ENCODE measurements around the gene CBLIF.

CBLIF gene

DNA sequence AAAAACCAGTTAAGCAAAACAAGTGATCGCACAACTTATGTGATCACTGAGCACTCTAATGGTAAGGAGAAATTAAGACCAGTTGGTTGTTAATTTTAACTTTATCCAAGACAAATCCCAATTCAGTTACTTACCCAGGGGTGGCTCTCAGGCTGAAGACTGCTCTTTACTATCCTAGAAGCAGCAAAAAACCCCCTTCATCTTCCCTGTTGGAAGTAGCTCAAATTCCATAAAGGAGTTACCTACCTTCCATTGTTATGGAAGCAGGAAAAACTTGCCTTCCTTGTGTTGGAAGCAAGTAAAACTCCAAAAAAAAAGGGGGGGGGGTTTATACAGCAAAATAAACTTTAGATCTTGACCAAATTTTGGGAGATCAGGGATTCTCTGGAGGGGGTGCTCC, 29.5 kb downstream of the CBLIF start:
- no peak overlapping the region for H3K9ac ChIP-seq (ENCODE audit: low read length in 2 of 2)
- H3K27ac ChIP-seq (ENCODE audit: low read length), result no peak overlapping the region
- H3K4me1 ChIP-seq (ENCODE audit: control insufficient read depth, insufficient read depth, low read length), result no peaks in the 10 kb centered on the region
- H3K36me3 ChIP-seq (ENCODE audit: control insufficient read depth in 2 of 2, insufficient read depth in 2 of 2, low read length in 2 of 2), result no peaks in the 10 kb centered on the region
- H3K27me3 ChIP-seq (ENCODE audit: control insufficient read depth in 1 of 2, insufficient read depth in 2 of 2, low read length in 2 of 2), result no peaks in the 10 kb centered on the region
- H3K4me3 ChIP-seq (ENCODE audit: low read length in 2 of 2), result no peak overlapping the region
- H3K9me3 ChIP-seq (ENCODE audit: control insufficient read depth in 2 of 2, low read length in 2 of 2), result no peaks in the 10 kb centered on the region

DNA sequence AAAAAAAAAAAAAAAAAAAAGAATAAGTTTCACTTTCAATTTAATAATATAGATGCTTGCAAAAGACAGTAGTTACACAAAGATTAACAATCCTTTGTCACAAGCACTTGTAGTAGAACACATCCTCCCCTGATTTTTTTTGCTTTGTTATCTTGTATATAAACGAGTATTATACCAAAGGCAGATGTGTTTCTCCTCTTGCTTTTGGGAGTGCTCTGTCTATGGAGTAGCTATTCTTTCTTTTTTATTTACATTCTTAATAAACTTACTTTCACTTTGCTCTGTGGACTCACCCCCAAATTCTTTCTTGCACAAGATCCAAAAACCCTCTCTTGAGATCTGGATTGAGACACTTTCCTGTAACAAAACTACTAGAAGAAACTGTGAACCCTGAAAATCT, 31.3 kb downstream of the CBLIF start:
- H3K4me3 ChIP-seq (ENCODE audit: low read length in 2 of 2), result no peak overlapping the region
- H3K36me3 ChIP-seq (ENCODE audit: control insufficient read depth in 2 of 2, insufficient read depth in 2 of 2, low read length in 2 of 2), result no peaks in the 10 kb centered on the region
- H3K4me1 ChIP-seq (ENCODE audit: control insufficient read depth, insufficient read depth, low read length), result peaks cover 4% of the 10 kb centered on the region
- no peaks in the 10 kb centered on the region for H3K9me3 ChIP-seq (ENCODE audit: control insufficient read depth in 2 of 2, low read length in 2 of 2)
- no peaks in the 10 kb centered on the region for H3K27me3 ChIP-seq (ENCODE audit: control insufficient read depth in 1 of 2, insufficient read depth in 2 of 2, low read length in 2 of 2)
- H3K9ac ChIP-seq (ENCODE audit: low read length in 2 of 2), result no peak overlapping the region
- H3K27ac ChIP-seq (ENCODE audit: low read length), result no peak overlapping the region

DNA sequence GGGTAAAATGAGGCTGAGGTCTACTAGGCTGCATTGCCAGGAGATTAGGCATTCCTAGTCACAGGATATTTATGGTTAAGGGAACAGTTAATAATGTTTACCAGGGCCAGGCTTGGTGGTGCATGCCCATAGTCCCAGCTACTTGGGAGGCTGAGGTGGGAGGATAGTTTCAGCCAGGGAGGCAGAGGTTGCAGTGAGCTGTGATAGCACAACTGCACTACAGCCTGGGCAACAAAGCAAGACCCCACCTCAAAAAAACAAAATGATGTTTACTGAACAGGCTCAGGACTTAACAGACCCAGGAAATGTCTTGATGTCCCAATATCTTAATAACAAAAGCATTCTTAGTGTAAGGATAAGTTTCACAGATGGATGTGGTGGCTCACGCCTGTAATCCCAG, 31.9 kb downstream of the CBLIF start:
- Histone ChIP-seq H3K4me1 (ENCODE audit: control insufficient read depth, insufficient read depth, low read length) (peaks cover 4% of the 10 kb centered on the region), H3K27me3 (ENCODE audit: control insufficient read depth in 1 of 2, insufficient read depth in 2 of 2, low read length in 2 of 2) (no peaks in the 10 kb centered on the region), H3K36me3 (ENCODE audit: control insufficient read depth in 2 of 2, insufficient read depth in 2 of 2, low read length in 2 of 2) (no peaks in the 10 kb centered on the region), H3K9ac (ENCODE audit: low read length in 2 of 2) (no peak overlapping the region), H3K9me3 (ENCODE audit: control insufficient read depth in 2 of 2, low read length in 2 of 2) (no peaks in the 10 kb centered on the region), H3K27ac (ENCODE audit: low read length) (no peak overlapping the region), H3K4me3 (ENCODE audit: low read length in 2 of 2) (no peak overlapping the region)

DNA sequence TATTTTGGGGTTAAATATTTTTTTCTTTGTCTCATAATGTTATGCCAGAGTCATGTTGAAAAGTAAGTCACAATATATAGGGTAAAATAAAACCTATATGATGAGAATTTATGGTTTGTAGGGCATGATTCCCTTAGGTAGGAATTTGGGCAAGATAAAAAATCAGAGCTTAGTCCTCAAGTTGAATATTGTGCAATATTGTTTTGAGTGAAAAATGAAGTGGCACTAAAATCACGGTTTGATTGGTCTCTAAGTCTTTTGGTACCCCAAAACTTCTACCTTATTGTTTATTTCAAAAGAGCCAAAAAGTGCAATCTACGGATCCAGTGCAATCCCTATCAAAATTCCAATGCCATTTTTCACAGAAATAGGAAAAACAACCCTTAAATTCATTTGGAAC, 33.1 kb downstream of the CBLIF start:
- H3K27ac ChIP-seq (ENCODE audit: low read length), result no peak overlapping the region
- no peak overlapping the region for H3K4me3 ChIP-seq (ENCODE audit: low read length in 2 of 2)

DNA sequence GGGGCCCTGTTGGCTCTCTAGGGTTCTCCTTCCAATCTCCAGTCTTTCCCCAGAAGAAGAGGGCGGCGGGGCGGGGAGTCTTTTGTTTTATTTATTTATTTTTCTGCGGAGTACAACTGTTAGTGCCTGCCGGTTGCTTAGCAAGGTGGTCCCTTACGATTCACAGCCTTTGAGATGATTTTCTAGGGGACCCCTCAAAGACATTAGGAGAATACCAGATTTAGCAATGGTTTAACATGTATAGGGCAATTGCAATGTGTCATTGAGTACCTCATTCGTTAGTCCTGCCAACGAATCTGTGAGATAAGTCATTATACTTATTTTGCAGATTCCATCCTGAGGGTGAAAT, 34.4 kb downstream of the CBLIF start:
- Histone ChIP-seq H3K36me3 (ENCODE audit: control insufficient read depth in 2 of 2, insufficient read depth in 2 of 2, low read length in 2 of 2) (peaks cover 12 to 14% of the 10 kb centered on the region in 2 donors), H3K9ac (ENCODE audit: low read length in 2 of 2) (peak overlapping the region; percentile 19 to 94), H3K9me3 (ENCODE audit: control insufficient read depth in 2 of 2, low read length in 2 of 2) (no peaks in the 10 kb centered on the region), H3K4me3 (ENCODE audit: low read length in 2 of 2) (peak overlapping the region; percentile 98 to 99), H3K27me3 (ENCODE audit: control insufficient read depth in 1 of 2, insufficient read depth in 2 of 2, low read length in 2 of 2) (no peaks in the 10 kb centered on the region), H3K4me1 (ENCODE audit: control insufficient read depth, insufficient read depth, low read length) (peaks cover 4% of the 10 kb centered on the region), H3K27ac (ENCODE audit: low read length) (peak overlapping the region; percentile 67)

More for the DNA sequence above, 33.1 kb downstream of the CBLIF start:
- H3K9me3 ChIP-seq (ENCODE audit: control insufficient read depth in 2 of 2, low read length in 2 of 2), result no peaks in the 10 kb centered on the region
- H3K9ac ChIP-seq (ENCODE audit: low read length in 2 of 2), result no peak overlapping the region
- no peaks in the 10 kb centered on the region for H3K27me3 ChIP-seq (ENCODE audit: control insufficient read depth in 1 of 2, insufficient read depth in 2 of 2, low read length in 2 of 2)
- peaks cover 4% of the 10 kb centered on the region for H3K4me1 ChIP-seq (ENCODE audit: control insufficient read depth, insufficient read depth, low read length)
- peaks cover under 1 to 4% of the 10 kb centered on the region in 2 donors for H3K36me3 ChIP-seq (ENCODE audit: control insufficient read depth in 2 of 2, insufficient read depth in 2 of 2, low read length in 2 of 2)

DNA sequence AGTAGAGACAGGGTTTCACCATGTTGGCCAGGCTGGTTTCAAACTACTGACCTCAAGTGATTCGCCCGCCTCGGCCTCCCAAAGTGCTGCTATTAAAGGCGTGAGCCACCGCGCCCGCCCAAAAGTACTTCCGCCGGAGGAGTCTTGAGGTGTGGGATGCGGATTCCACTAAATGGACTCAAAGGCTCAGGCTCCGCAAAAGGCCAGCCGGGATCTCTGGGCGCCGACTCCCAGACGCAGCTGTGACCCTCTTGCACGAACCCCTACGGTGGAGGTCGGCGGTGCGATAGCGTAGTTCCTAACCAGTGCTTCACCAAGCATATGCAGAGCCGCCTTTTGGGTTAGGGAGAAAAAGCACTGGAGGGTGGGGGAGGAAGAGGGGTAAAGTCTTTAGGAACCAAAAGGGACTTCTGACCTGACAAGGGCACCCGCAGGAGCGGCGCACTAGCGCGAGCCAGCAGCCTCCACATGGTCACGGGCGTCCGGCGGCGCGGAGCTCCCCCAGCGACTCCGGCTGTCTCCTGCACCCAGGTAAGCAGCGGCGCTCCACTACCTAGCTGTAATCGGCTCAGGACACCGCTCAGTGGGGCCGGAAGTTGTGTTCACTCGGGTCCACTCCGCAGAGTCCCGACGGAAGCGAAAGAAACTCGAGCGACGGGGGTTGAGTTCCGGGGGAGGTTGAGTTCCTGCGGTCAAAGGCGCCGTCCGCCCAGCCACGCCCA, 34.9 kb downstream of the CBLIF start, which contains the start of gene MRPL16:
Gene MRPL16, minus strand, starts transcription at position 590 of the 722 bp plus-strand sequence. Its CDS starts 120 bp downstream, at position 470.
- no peaks in the 10 kb centered on the region for H3K9me3 ChIP-seq (ENCODE audit: control insufficient read depth in 2 of 2, low read length in 2 of 2)

DNA sequence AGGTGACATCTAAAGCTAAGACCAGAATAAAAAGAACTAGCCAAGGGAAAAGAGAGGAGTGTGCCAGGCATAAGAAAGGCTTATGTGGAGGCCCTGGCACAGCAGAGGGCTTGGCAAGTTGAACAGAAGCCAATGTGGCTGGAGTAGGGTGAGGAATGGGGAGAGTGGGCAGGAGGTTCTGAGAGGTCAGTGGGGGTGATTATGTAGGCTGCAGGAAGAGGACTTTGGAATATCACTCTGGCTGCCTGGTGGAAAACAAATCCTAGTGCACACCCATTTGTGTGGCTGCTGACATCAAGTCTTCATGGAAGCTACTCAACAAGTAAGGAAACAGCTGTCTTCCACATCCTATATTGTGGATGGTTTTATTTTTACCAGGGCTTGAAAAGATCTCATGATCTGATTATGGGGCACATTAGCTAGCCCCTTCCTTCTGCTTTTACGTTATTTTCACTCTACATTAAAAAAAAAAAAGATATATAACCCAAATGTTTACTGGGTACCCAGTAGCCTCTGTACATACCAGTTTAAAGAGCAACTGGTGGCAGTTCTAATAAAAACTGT, 38.2 kb downstream of the CBLIF start:
- Histone ChIP-seq H3K4me1 (ENCODE audit: control insufficient read depth, insufficient read depth, low read length) (peaks cover 4% of the 10 kb centered on the region), H3K27me3 (ENCODE audit: control insufficient read depth in 1 of 2, insufficient read depth in 2 of 2, low read length in 2 of 2) (no peaks in the 10 kb centered on the region), H3K27ac (ENCODE audit: low read length) (no peak overlapping the region), H3K4me3 (ENCODE audit: low read length in 2 of 2) (no peak overlapping the region), H3K9me3 (ENCODE audit: control insufficient read depth in 2 of 2, low read length in 2 of 2) (no peaks in the 10 kb centered on the region), H3K36me3 (ENCODE audit: control insufficient read depth in 2 of 2, insufficient read depth in 2 of 2, low read length in 2 of 2) (peaks cover 12 to 14% of the 10 kb centered on the region in 2 donors), H3K9ac (ENCODE audit: low read length in 2 of 2) (no peak overlapping the region)

More for the DNA sequence above, 34.9 kb downstream of the CBLIF start, which contains the start of gene MRPL16:
- H3K4me1 ChIP-seq (ENCODE audit: control insufficient read depth, insufficient read depth, low read length), result peaks cover 4% of the 10 kb centered on the region
- peaks cover 12 to 14% of the 10 kb centered on the region in 2 donors for H3K36me3 ChIP-seq (ENCODE audit: control insufficient read depth in 2 of 2, insufficient read depth in 2 of 2, low read length in 2 of 2)
- H3K9ac ChIP-seq (ENCODE audit: low read length in 2 of 2), result peak within 1 kb of the TSS; percentile 93 to 94
- peak within 1 kb of the TSS; percentile 67 for H3K27ac ChIP-seq (ENCODE audit: low read length)
- peak within 1 kb of the TSS; percentile 98 to 99 for H3K4me3 ChIP-seq (ENCODE audit: low read length in 2 of 2)
- H3K27me3 ChIP-seq (ENCODE audit: control insufficient read depth in 1 of 2, insufficient read depth in 2 of 2, low read length in 2 of 2), result no peaks in the 10 kb centered on the region

DNA sequence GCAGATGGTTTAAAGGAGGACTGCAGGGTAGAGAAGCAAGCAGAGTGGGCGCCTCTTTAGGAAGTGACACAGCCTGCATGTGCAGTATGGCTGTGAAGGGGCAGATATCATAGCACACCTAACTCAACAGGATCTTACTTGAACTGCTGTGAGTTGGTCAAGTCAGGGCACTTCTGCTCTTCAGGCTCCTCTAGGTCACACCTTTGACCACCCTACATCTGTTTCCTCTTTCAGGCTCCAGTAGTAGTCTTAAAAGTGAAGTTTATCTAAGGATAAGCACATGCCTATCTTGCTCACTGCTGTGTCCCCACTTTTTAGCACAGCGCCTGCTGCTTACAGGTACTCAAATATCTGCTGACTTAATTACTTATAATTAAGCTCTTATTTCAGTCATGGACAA, 41.2 kb downstream of the CBLIF start:
- no peaks in the 10 kb centered on the region for H3K4me1 ChIP-seq (ENCODE audit: control insufficient read depth, insufficient read depth, low read length)
- H3K36me3 ChIP-seq (ENCODE audit: control insufficient read depth in 2 of 2, insufficient read depth in 2 of 2, low read length in 2 of 2), result peaks cover 12 to 19% of the 10 kb centered on the region in 2 donors
- no peak overlapping the region for H3K27ac ChIP-seq (ENCODE audit: low read length)
- no peaks in the 10 kb centered on the region for H3K9me3 ChIP-seq (ENCODE audit: control insufficient read depth in 2 of 2, low read length in 2 of 2)
- H3K4me3 ChIP-seq (ENCODE audit: low read length in 2 of 2), result no peak overlapping the region
- H3K27me3 ChIP-seq (ENCODE audit: control insufficient read depth in 1 of 2, insufficient read depth in 2 of 2, low read length in 2 of 2), result no peaks in the 10 kb centered on the region
- H3K9ac ChIP-seq (ENCODE audit: low read length in 2 of 2), result no peak overlapping the region

DNA sequence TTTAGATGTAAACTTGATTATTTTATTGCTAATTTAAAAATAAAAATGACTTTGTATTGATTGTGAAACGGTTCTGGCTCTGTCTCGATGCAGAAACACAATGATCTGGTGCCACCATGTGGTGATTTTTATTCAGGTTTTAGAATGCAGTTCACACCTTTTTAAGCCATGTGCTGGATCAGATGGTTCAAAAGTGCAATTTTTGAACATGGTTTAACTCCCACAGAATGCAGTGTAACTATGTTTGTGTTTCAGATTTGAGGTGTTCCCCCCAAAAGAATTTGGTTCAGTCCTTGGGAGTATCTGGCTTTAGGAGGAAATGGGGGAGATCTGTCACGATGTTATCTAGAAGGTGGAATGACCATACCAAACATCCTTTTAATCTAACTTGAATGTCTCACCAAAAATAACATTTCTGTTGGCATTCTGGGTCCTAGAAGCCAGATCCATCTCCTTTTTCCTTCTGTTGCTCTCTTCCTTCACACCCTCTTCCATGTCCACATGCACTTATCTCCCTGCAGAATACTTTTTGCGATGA, 42.6 kb downstream of the CBLIF start:
- Histone ChIP-seq H3K4me3 (ENCODE audit: low read length in 2 of 2) (no peak overlapping the region), H3K4me1 (ENCODE audit: control insufficient read depth, insufficient read depth, low read length) (no peaks in the 10 kb centered on the region), H3K27me3 (ENCODE audit: control insufficient read depth in 1 of 2, insufficient read depth in 2 of 2, low read length in 2 of 2) (no peaks in the 10 kb centered on the region), H3K36me3 (ENCODE audit: control insufficient read depth in 2 of 2, insufficient read depth in 2 of 2, low read length in 2 of 2) (peaks cover 13 to 15% of the 10 kb centered on the region in 2 donors), H3K9me3 (ENCODE audit: control insufficient read depth in 2 of 2, low read length in 2 of 2) (no peaks in the 10 kb centered on the region), H3K9ac (ENCODE audit: low read length in 2 of 2) (no peak overlapping the region), H3K27ac (ENCODE audit: low read length) (no peak overlapping the region)

DNA sequence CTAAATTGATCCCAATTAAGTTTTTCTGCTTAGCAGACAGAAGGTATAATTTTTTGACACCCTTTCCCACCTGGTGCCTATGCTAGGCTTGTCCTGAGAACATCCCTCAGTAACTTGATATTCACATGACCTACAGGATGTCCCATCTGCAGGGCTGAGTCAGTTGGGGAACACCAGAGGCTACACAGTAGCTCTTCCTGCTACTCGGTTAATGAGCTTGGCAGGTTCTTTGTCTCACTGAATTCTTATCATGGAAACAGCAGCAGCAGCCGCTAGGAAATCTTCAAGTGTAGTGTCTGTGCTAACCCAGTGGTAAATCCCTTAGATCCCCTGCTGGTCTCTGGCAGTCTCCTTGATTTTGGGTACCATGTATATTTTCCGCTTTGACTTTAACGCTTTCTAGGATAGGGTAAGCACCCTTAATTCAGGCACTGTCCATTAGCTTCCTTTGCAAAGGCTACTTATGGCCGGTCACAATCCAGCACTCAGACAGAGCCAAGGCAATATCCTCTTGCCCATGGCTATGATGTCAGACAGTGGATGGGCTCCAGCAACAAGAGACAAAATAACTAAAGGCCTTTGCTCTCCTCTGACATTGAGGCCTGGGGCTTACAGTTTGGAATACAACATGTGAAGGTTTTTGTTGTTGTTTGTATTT, 43.2 kb downstream of the CBLIF start:
- no peak overlapping the region for H3K4me3 ChIP-seq (ENCODE audit: low read length in 2 of 2)
- H3K36me3 ChIP-seq (ENCODE audit: control insufficient read depth in 2 of 2, insufficient read depth in 2 of 2, low read length in 2 of 2), result peaks cover 14 to 15% of the 10 kb centered on the region in 2 donors
- H3K9me3 ChIP-seq (ENCODE audit: control insufficient read depth in 2 of 2, low read length in 2 of 2), result no peaks in the 10 kb centered on the region
- no peak overlapping the region for H3K9ac ChIP-seq (ENCODE audit: low read length in 2 of 2)
- H3K27ac ChIP-seq (ENCODE audit: low read length), result no peak overlapping the region
- H3K27me3 ChIP-seq (ENCODE audit: control insufficient read depth in 1 of 2, insufficient read depth in 2 of 2, low read length in 2 of 2), result no peaks in the 10 kb centered on the region
- H3K4me1 ChIP-seq (ENCODE audit: control insufficient read depth, insufficient read depth, low read length), result no peaks in the 10 kb centered on the region

Data from stomach smooth muscle (tissue), 2 donors.